ENCODE measurements around the gene SAP25.

Gene SAP25

GRCh38 chr7:100573691-100574361 lies at the start of gene SAP25:
SAP25 (minus strand) TSS chr7:100573900; CDS start chr7:100573742, 158 bp downstream.
- DNase-seq (ENCODE audit: low read depth) = no peak

GRCh38 chr7:100621554-100621953 lies 47.9 kb upstream of the SAP25 start:
- DNase-seq (ENCODE audit: low read depth) = no peak

GRCh38 chr7:100620804-100621203 lies 47.1 kb upstream of the SAP25 start:
- no peak for DNase-seq (ENCODE audit: low read depth)

GRCh38 chr7:100620239-100620638 lies 46.5 kb upstream of the SAP25 start:
- DNase-seq (ENCODE audit: low read depth) = no peak

GRCh38 chr7:100614308-100614861 lies 40.7 kb upstream of the SAP25 start:
- no peak for DNase-seq (ENCODE audit: low read depth)

GRCh38 chr7:100613412-100614175 lies 39.9 kb upstream of the SAP25 start:
- no peak for DNase-seq (ENCODE audit: low read depth)

- DNase-seq (ENCODE audit: low read depth) = no peak
These were observed 39.2 kb upstream of the SAP25 start for GRCh38 chr7:100612730-100613390.

GRCh38 chr7:100611983-100612729 lies 38.5 kb upstream of the SAP25 start, which contains the start of gene MOSPD3:
MOSPD3 (plus strand) TSS chr7:100612540; CDS start chr7:100612792, 252 bp downstream.
- peak; percentile 94 for DNase-seq (ENCODE audit: low read depth)

GRCh38 chr7:100609958-100610357 lies 36.3 kb upstream of the SAP25 start:
- no peak for DNase-seq (ENCODE audit: low read depth)

- no peak for DNase-seq (ENCODE audit: low read depth)
These were observed 33.4 kb upstream of the SAP25 start for GRCh38 chr7:100607111-100607510.

GRCh38 chr7:100606313-100606712 lies 32.6 kb upstream of the SAP25 start:
- DNase-seq (ENCODE audit: low read depth) = no peak

- DNase-seq (ENCODE audit: low read depth) = no peak
These were observed 31.5 kb upstream of the SAP25 start for GRCh38 chr7:100604976-100605911.

GRCh38 chr7:100604028-100604975 lies 30.6 kb upstream of the SAP25 start:
- DNase-seq (ENCODE audit: low read depth) = peak; percentile 60

GRCh38 chr7:100603726-100604027 lies 30.0 kb upstream of the SAP25 start:
- DNase-seq (ENCODE audit: low read depth) = no peak

- DNase-seq (ENCODE audit: low read depth) = no peak
These were observed 29.4 kb upstream of the SAP25 start for GRCh38 chr7:100602889-100603725.

- no peak for DNase-seq (ENCODE audit: low read depth)
These were observed 27.0 kb upstream of the SAP25 start for GRCh38 chr7:100600730-100601038.

GRCh38 chr7:100599911-100600729 lies 26.4 kb upstream of the SAP25 start:
- DNase-seq (ENCODE audit: low read depth) = no peak

- no peak for DNase-seq (ENCODE audit: low read depth)
These were observed 24.7 kb upstream of the SAP25 start for GRCh38 chr7:100598425-100598824.

Data from activated T-helper 1 cell treated with Interleukin-2 at 50 U/mL for 16 hours (primary cell).